IPS-NIHi7 (cell line): ENCODE measurements around the gene TNNT1.
A peak's percentile ranks its signal among the peaks of the same experiment; 100 is the strongest.

Experiments
- DNase-seq: peaks from one replicate; pipeline ENCODE4 v3.0.0; 2012; ENCODE audit warnings: mixed read lengths; ENCODE audit errors: extremely low spot score

TNNT1 gene

GRCh38 chr19:55088543-55089341, 60.3 kb downstream of the TNNT1 start:
- DNase-seq: peak; percentile 57

GRCh38 chr19:55088021-55088451, 61.0 kb downstream of the TNNT1 start:
- no peak for DNase-seq

GRCh38 chr19:55087542-55087901, 61.5 kb downstream of the TNNT1 start:
- peak; percentile 16 for DNase-seq

- peak; percentile 97 for DNase-seq
These were observed 62.1 kb downstream of the TNNT1 start for GRCh38 chr19:55086730-55087541.

GRCh38 chr19:55085923-55086715, 62.9 kb downstream of the TNNT1 start:
- DNase-seq: no peak

- no peak for DNase-seq
These were observed 64.6 kb downstream of the TNNT1 start for GRCh38 chr19:55084416-55084815.

GRCh38 chr19:55083004-55083850, 65.8 kb downstream of the TNNT1 start:
- DNase-seq: no peak
